Lung (tissue), 12 donors: Measurements from ENCODE around the gene SCGB1D4. TPM values are rescaled to one million over a fixed set of nuclear protein-coding genes. Genes with fewer than 3 reads are reported as not detected.

ENCODE experiments used
- ATAC-seq: fragments of 200-7000 bp; cut with Tn5 transposase; one replicate; pipeline ENCODE4 v1.9.1; 2020; ENCODE audit warnings: moderate number of reproducible peaks; ENCODE audit not compliant: insufficient read depth, low FRiP score
- DNase-seq, 3 donors: peaks; one replicate each; pipeline ENCODE4 v3.0.0-alpha.2; 2013 to 2017
- H3K27ac ChIP-seq, 2 donors: one replicate each; pipeline ENCODE4 v1.5.1; 2013; ENCODE audit warnings: mild to moderate bottlenecking in 2 of 2, moderate library complexity in 2 of 2, control low read depth in 1 of 2, inconsistent platforms in 1 of 2, low read depth in 1 of 2, low read length in 1 of 2
- H3K27me3 ChIP-seq, 3 donors: one replicate each; pipeline ENCODE4 v1.5.1; 2013; ENCODE audit warnings: low read length in 2 of 3; ENCODE audit not compliant: control insufficient read depth in 3 of 3, insufficient read depth in 3 of 3
- H3K36me3 ChIP-seq, 4 donors: one replicate each; pipeline ENCODE4 v1.5.1; 2013; ENCODE audit warnings: low read length in 4 of 4, mild to moderate bottlenecking in 1 of 4, moderate library complexity in 1 of 4; ENCODE audit not compliant: control insufficient read depth in 4 of 4, insufficient read depth in 4 of 4
- H3K4me1 ChIP-seq, 5 donors: one replicate each; pipeline ENCODE4 v1.5.1; 2013; ENCODE audit warnings: low read length in 5 of 5, mild to moderate bottlenecking in 2 of 5, moderate library complexity in 1 of 5; ENCODE audit not compliant: control insufficient read depth in 5 of 5, insufficient read depth in 5 of 5
- H3K4me3 ChIP-seq: one replicate; pipeline ENCODE4 v1.5.1; 2013; ENCODE audit warnings: mild to moderate bottlenecking, control low read depth, moderate library complexity
- H3K9ac ChIP-seq, 2 donors: one replicate each; pipeline ENCODE4 v1.5.1; 2013; ENCODE audit warnings: low read length in 2 of 2, control low read depth in 1 of 2; ENCODE audit not compliant: insufficient read depth in 1 of 2
- H3K9me3 ChIP-seq, 4 donors: one replicate each; pipeline ENCODE4 v1.5.1; 2013; ENCODE audit warnings: low read length in 3 of 4, mild to moderate bottlenecking in 1 of 4, moderate library complexity in 1 of 4; ENCODE audit not compliant: control insufficient read depth in 4 of 4, insufficient read depth in 3 of 4
- CTCF ChIP-seq: IDR thresholded peaks from 2 replicates; pipeline ENCODE4 v1.5.1; 2012; ENCODE audit warnings: mild to moderate bottlenecking; ENCODE audit errors: control extremely low read depth, extremely low read depth
- WGBS, 2 donors: extraction: QIAGEN DNeasy Blood & Tissue Kit; methylation state at CpG; one replicate each; pipeline ENCODE4 v1.1.7; 2013; 5-methylcytosine and 5-hydroxymethylcytosine counted together
- polyA plus RNA-seq, 2 donors: library from polyadenylated mRNA; stranded (reverse); fragments of 200-250 nt; gene quantifications; one replicate each; pipeline ENCODE4 v1.2.1, GENCODE V29; 2013
- total RNA-seq, 2 donors: library from RNA; depleted of rRNA in 1 of 2; stranded (reverse); fragments of >200 nt in 1 of 2; gene quantifications; one replicate each; pipeline ENCODE4 v1.2.1, GENCODE V29; 2014 to 2021
- donor health status: control.
- donor health status: control.
- donor health status: Bipolar disorder and iron deficiency.
- donor health status: healthy.
- donor health status: DM: yes; HTN: yes; CAD: no.

SCGB1D4 gene
- total and polyA plus RNA-seq, 4 donors, result not detected

- Histone ChIP-seq H3K9ac (no peak overlapping the region), H3K27ac (no peak overlapping the region), H3K4me3 (no peak overlapping the region), H3K9me3 (peaks cover 0 to 6% (median 0%) of the 10 kb centered on the region in 4 donors), H3K36me3 (no peaks in the 10 kb centered on the region), H3K4me1 (no peaks in the 10 kb centered on the region), H3K27me3 (peaks cover 3 to 13% (median 3%) of the 10 kb centered on the region in 3 donors)
- no peak for TF ChIP-seq CTCF
- WGBS, 2 donors, result 66 to 81% methylated on average over 4 of the region's 4 CpGs
- no peak for ATAC-seq
- DNase-seq, result no peak
Observed at GRCh38 chr11:62266558-62266957, 32.3 kb downstream of the SCGB1D4 start.

GRCh38 chr11:62264004-62264403, 34.9 kb downstream of the SCGB1D4 start:
- no peak for TF ChIP-seq CTCF
- H3K27ac ChIP-seq, result no peak overlapping the region
- peaks cover 0 to 10% (median 0%) of the 10 kb centered on the region in 3 donors for H3K27me3 ChIP-seq
- H3K9ac ChIP-seq, result no peak overlapping the region
- no peaks in the 10 kb centered on the region for H3K4me1 ChIP-seq
- H3K36me3 ChIP-seq, result no peaks in the 10 kb centered on the region
- 75% methylated on average over 1 of the region's 1 CpG for whole genome bisulfite sequencing, 2 donors
- no peak overlapping the region for H3K4me3 ChIP-seq
- ATAC-seq (no peak), DNase-seq (no peak)
- H3K9me3 ChIP-seq, result peaks cover 0 to 3% (median 0%) of the 10 kb centered on the region in 4 donors

GRCh38 chr11:62260261-62260953, 38.5 kb downstream of the SCGB1D4 start:
- Histone ChIP-seq H3K27ac (no peak overlapping the region), H3K4me1 (no peaks in the 10 kb centered on the region), H3K9me3 (peaks cover 0 to 2% (median 0%) of the 10 kb centered on the region in 4 donors), H3K4me3 (no peak overlapping the region), H3K27me3 (peaks cover 0 to 8% (median 0%) of the 10 kb centered on the region in 3 donors), H3K36me3 (no peaks in the 10 kb centered on the region), H3K9ac (no peak overlapping the region)
- no peak for ATAC-seq
- TF ChIP-seq CTCF, result no peak
- no peak for DNase-seq
- WGBS, 2 donors, result 72 to 82% methylated on average over 6 of the region's 6 CpGs
